Mesendoderm (in vitro differentiated cells): ENCODE measurements around the gene RHCG.
A peak's percentile ranks its signal among the peaks of the same experiment; 100 is the strongest.

ENCODE experiments used
- DNase-seq: peaks from one replicate; pipeline ENCODE4 v3.0.0; 2013
- H2AK5ac ChIP-seq: 2 replicates; pipeline ENCODE4 v1.6.1; 2013; ENCODE audit warnings: low read length, inconsistent platforms
- H2BK120ac ChIP-seq: 2 replicates; pipeline ENCODE4 v1.6.1; 2013; ENCODE audit warnings: low read depth, mild to moderate bottlenecking, low read length, moderate library complexity, mixed read lengths
- H2BK15ac ChIP-seq: replicated peaks from 2 replicates; pipeline ENCODE4 v1.6.1; 2013; ENCODE audit warnings: low read depth, mild to moderate bottlenecking, moderate library complexity
- H2BK5ac ChIP-seq: 2 replicates; pipeline ENCODE4 v1.6.1; 2013; ENCODE audit warnings: low read length, inconsistent platforms
- H3K18ac ChIP-seq: 2 replicates; pipeline ENCODE4 v1.6.1; 2013; ENCODE audit warnings: mild to moderate bottlenecking, low read length, mixed read lengths
- H3K23ac ChIP-seq: one replicate; pipeline ENCODE4 v1.6.1; 2013; ENCODE audit warnings: low read length
- H3K27ac ChIP-seq: 2 replicates; pipeline ENCODE4 v1.5.1; 2013; ENCODE audit warnings: low read depth, mild to moderate bottlenecking, inconsistent platforms, low read length, moderate library complexity
- H3K27me3 ChIP-seq: 2 replicates; pipeline ENCODE4 v1.6.1; 2013; ENCODE audit warnings: low read length, control low read depth, mild to moderate bottlenecking, inconsistent platforms; ENCODE audit not compliant: insufficient read depth, poor library complexity
- H3K36me3 ChIP-seq: 2 replicates; pipeline ENCODE4 v1.6.1; 2013; ENCODE audit warnings: low read length, inconsistent platforms; ENCODE audit not compliant: control insufficient read depth, insufficient read depth
- H3K4ac ChIP-seq: one replicate; pipeline ENCODE4 v1.6.1; 2013; ENCODE audit warnings: low read depth, mild to moderate bottlenecking, low read length, moderate library complexity
- H3K4me1 ChIP-seq: 2 replicates; pipeline ENCODE4 v1.6.1; 2013; ENCODE audit warnings: low read depth, low read length, inconsistent platforms; ENCODE audit not compliant: control insufficient read depth
- H3K4me2 ChIP-seq: 2 replicates; pipeline ENCODE4 v1.6.1; 2013; ENCODE audit warnings: low read length
- H3K4me3 ChIP-seq: 2 replicates; pipeline ENCODE4 v1.5.1; 2013; ENCODE audit warnings: mild to moderate bottlenecking, low read length
- H3K56ac ChIP-seq: one replicate; pipeline ENCODE4 v1.6.1; 2013; ENCODE audit warnings: low read length
- H3K79me1 ChIP-seq: 2 replicates; pipeline ENCODE4 v1.6.1; 2013; ENCODE audit warnings: low read length, inconsistent platforms
- H3K79me2 ChIP-seq: 2 replicates; pipeline ENCODE4 v1.6.1; 2013; ENCODE audit warnings: mild to moderate bottlenecking, low read length; ENCODE audit not compliant: control insufficient read depth, insufficient read depth
- H3K9ac ChIP-seq: 2 replicates; pipeline ENCODE4 v1.6.1; 2013; ENCODE audit warnings: low read length, inconsistent platforms
- H4K5ac ChIP-seq: one replicate; pipeline ENCODE4 v1.6.1; 2013; ENCODE audit warnings: low read length
- H4K8ac ChIP-seq: one replicate; pipeline ENCODE4 v1.6.1; 2013; ENCODE audit warnings: low read depth, mild to moderate bottlenecking, control low read depth, low read length, moderate library complexity
- WGBS: extraction: QIAGEN DNeasy Blood & Tissue Kit; methylation state at CpG from one replicate; pipeline ENCODE4 v1.1.7; 2013; ENCODE audit warnings: low lambda C conversion rate, missing lambda C conversion rate; ENCODE audit not compliant: insufficient coverage; ENCODE audit errors: extremely low coverage; 5-methylcytosine and 5-hydroxymethylcytosine counted together

Gene RHCG

GRCh38 chr15:89430530-89431341 lies 65.6 kb downstream of the RHCG start:
- DNase-seq = peak; percentile 80
- no peaks in the 10 kb centered on the region for H3K27me3 ChIP-seq
- H3K79me1 ChIP-seq = no peaks in the 10 kb centered on the region
- H4K8ac ChIP-seq = no peak overlapping the region
- H3K4ac ChIP-seq = no peak overlapping the region
- no peak overlapping the region for H4K5ac ChIP-seq
- no peaks in the 10 kb centered on the region for H3K79me2 ChIP-seq
- H2BK120ac ChIP-seq = no peak overlapping the region
- H3K4me1 ChIP-seq = no peaks in the 10 kb centered on the region
- no peak overlapping the region for H2BK5ac ChIP-seq
- no peak overlapping the region for H2BK15ac ChIP-seq
- H3K4me2 ChIP-seq = peak overlapping the region; percentile 79
- peak overlapping the region; percentile 83 for H3K56ac ChIP-seq
- H3K18ac ChIP-seq = no peak overlapping the region
- no peak overlapping the region for H3K4me3 ChIP-seq
- H2AK5ac ChIP-seq = no peak overlapping the region
- H3K36me3 ChIP-seq = no peaks in the 10 kb centered on the region
- H3K9ac ChIP-seq = peak overlapping the region; percentile 65
- no peak overlapping the region for H3K23ac ChIP-seq
- no CpG with 5 or more reads among the region's 44 CpGs for WGBS
- H3K27ac ChIP-seq = no peak overlapping the region

DNA sequence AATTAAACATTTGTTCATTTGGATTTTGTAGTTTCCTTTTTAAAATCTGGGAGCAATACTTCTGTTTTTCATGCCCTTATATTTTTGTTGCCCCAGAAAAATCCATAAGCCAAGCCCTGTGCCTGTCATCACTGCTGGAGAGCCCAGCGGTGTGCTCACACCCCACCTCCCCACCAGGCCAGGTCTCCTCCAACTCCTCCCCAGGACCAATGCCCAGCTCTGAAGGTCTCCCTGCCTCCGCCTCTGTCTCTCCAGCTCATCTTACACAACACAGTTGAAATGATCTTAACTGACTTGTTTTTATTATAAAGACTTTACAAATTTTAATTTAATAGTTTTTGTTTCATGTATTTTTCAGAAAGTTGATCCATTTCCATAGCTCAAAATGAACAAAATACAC lies 66.4 kb downstream of the RHCG start:
- Histone ChIP-seq H3K79me2 (no peaks in the 10 kb centered on the region), H2AK5ac (no peak overlapping the region), H3K36me3 (no peaks in the 10 kb centered on the region), H4K5ac (no peak overlapping the region), H3K56ac (no peak overlapping the region), H2BK120ac (no peak overlapping the region), H2BK5ac (no peak overlapping the region), H3K27me3 (no peaks in the 10 kb centered on the region), H3K4me3 (no peak overlapping the region), H2BK15ac (no peak overlapping the region), H3K4me1 (no peaks in the 10 kb centered on the region), H3K18ac (no peak overlapping the region), H3K4ac (no peak overlapping the region), H3K23ac (no peak overlapping the region), H3K9ac (no peak overlapping the region), H3K27ac (no peak overlapping the region), H3K4me2 (no peak overlapping the region), H3K79me1 (no peaks in the 10 kb centered on the region), H4K8ac (no peak overlapping the region)
- DNase-seq = no peak
- WGBS = no CpG with 5 or more reads among the region's 2 CpGs

DNA sequence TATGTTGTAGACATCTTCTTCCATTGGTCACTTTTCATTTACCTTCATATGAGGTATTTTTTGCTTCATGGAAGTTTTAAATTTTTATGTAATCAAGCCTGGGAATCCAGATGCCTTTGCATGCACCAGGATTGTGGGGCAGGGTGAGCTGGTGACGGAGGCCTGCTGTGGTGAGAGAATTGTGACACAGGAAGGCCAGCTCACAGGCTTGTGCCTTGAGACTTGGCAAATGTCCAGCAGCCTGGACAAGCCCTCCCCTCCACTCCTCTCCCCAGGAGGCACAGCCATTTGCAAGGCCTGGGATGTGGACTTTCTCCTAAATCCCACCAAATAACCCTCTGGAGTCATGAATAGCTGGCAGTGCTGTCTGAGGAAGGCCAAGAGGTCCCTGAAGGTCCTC lies 67.4 kb downstream of the RHCG start:
- WGBS = no CpG with 5 or more reads among the region's 1 CpG
- H3K79me2 ChIP-seq = no peaks in the 10 kb centered on the region
- H3K27me3 ChIP-seq = no peaks in the 10 kb centered on the region
- no peak overlapping the region for H2BK120ac ChIP-seq
- no peak overlapping the region for H4K8ac ChIP-seq
- no peaks in the 10 kb centered on the region for H3K4me1 ChIP-seq
- no peaks in the 10 kb centered on the region for H3K79me1 ChIP-seq
- H3K23ac ChIP-seq = no peak overlapping the region
- H3K4me2 ChIP-seq = no peak overlapping the region
- no peak overlapping the region for H2AK5ac ChIP-seq
- no peak overlapping the region for H2BK15ac ChIP-seq
- H3K56ac ChIP-seq = no peak overlapping the region
- DNase-seq = no peak
- H3K18ac ChIP-seq = no peak overlapping the region
- no peak overlapping the region for H3K9ac ChIP-seq
- H3K4ac ChIP-seq = no peak overlapping the region
- H4K5ac ChIP-seq = no peak overlapping the region
- no peak overlapping the region for H2BK5ac ChIP-seq
- no peak overlapping the region for H3K27ac ChIP-seq
- H3K4me3 ChIP-seq = no peak overlapping the region
- H3K36me3 ChIP-seq = no peaks in the 10 kb centered on the region

DNA sequence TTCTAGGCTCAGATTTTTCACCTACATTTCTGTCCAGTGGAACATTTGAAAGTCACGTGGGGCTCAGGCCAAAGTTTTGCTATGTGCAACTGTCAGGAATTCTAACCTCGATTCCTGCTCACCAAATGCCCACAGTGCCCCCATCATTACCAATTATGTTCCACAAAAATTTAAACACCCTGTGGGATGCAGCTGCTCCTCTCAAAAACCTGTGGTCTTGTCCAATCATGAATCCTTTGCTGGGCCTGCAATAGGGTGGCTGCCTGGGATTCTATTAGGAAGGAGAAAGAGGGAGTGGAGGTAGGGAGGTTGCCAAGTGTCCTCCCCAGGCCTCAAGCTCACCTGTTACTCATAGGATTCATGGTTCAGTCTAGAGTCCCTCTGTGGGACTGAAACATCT lies 68.1 kb downstream of the RHCG start:
- H2BK15ac ChIP-seq = no peak overlapping the region
- no peaks in the 10 kb centered on the region for H3K36me3 ChIP-seq
- no peak overlapping the region for H3K27ac ChIP-seq
- no peaks in the 10 kb centered on the region for H3K79me2 ChIP-seq
- H3K79me1 ChIP-seq = no peaks in the 10 kb centered on the region
- no CpG with 5 or more reads among the region's 2 CpGs for WGBS
- H3K56ac ChIP-seq = no peak overlapping the region
- no peak overlapping the region for H2BK5ac ChIP-seq
- no peak overlapping the region for H2BK120ac ChIP-seq
- no peak overlapping the region for H3K9ac ChIP-seq
- H4K5ac ChIP-seq = no peak overlapping the region
- no peaks in the 10 kb centered on the region for H3K27me3 ChIP-seq
- no peak overlapping the region for H3K4me2 ChIP-seq
- H3K4me3 ChIP-seq = no peak overlapping the region
- no peaks in the 10 kb centered on the region for H3K4me1 ChIP-seq
- H2AK5ac ChIP-seq = no peak overlapping the region
- H3K23ac ChIP-seq = no peak overlapping the region
- no peak overlapping the region for H4K8ac ChIP-seq
- H3K4ac ChIP-seq = no peak overlapping the region
- no peak overlapping the region for H3K18ac ChIP-seq
- no peak for DNase-seq

- DNase-seq = no peak
- H3K27ac ChIP-seq = no peak overlapping the region
- no peaks in the 10 kb centered on the region for H3K4me1 ChIP-seq
- WGBS = no CpG with 5 or more reads among the region's 5 CpGs
- H2BK120ac ChIP-seq = no peak overlapping the region
- no peak overlapping the region for H3K4ac ChIP-seq
- H3K23ac ChIP-seq = no peak overlapping the region
- no peak overlapping the region for H4K5ac ChIP-seq
- no peaks in the 10 kb centered on the region for H3K79me2 ChIP-seq
- H3K36me3 ChIP-seq = no peaks in the 10 kb centered on the region
- H3K79me1 ChIP-seq = no peaks in the 10 kb centered on the region
- H2BK5ac ChIP-seq = no peak overlapping the region
- no peaks in the 10 kb centered on the region for H3K27me3 ChIP-seq
- no peak overlapping the region for H3K4me2 ChIP-seq
- no peak overlapping the region for H2BK15ac ChIP-seq
- no peak overlapping the region for H2AK5ac ChIP-seq
- H3K9ac ChIP-seq = no peak overlapping the region
- no peak overlapping the region for H4K8ac ChIP-seq
- H3K56ac ChIP-seq = no peak overlapping the region
- H3K4me3 ChIP-seq = no peak overlapping the region
- no peak overlapping the region for H3K18ac ChIP-seq
These were observed 69.9 kb downstream of the RHCG start for GRCh38 chr15:89426500-89426899.

DNA sequence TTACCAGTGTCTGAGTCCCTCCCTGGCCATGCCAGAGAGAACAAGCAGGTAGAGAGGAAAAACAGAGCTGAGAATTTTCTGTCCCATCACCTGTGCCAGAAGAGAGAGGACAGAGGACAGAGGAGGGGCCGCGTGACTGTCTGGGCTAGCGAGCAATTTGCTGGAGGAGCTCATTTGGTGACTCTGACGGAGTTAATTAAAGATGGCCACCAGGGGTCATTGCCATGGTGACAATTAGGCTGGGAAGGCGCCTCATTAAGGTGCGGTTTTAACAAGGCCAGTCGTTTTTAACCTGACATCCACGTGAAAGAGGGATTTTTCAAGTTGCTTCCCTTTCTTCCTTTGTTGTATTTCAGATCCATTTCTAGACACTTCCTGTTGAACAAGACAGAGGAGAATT lies 72.4 kb downstream of the RHCG start:
- Histone ChIP-seq H2BK120ac (no peak overlapping the region), H3K4me1 (no peaks in the 10 kb centered on the region), H4K5ac (no peak overlapping the region), H3K79me1 (no peaks in the 10 kb centered on the region), H3K36me3 (no peaks in the 10 kb centered on the region), H3K4ac (no peak overlapping the region), H3K56ac (no peak overlapping the region), H3K4me3 (no peak overlapping the region), H3K9ac (no peak overlapping the region), H2BK5ac (no peak overlapping the region), H2AK5ac (no peak overlapping the region), H4K8ac (no peak overlapping the region), H3K27me3 (peaks cover 7% of the 10 kb centered on the region), H3K18ac (no peak overlapping the region), H3K23ac (no peak overlapping the region), H3K27ac (no peak overlapping the region), H3K4me2 (no peak overlapping the region), H3K79me2 (no peaks in the 10 kb centered on the region), H2BK15ac (no peak overlapping the region)
- no CpG with 5 or more reads among the region's 8 CpGs for WGBS
- DNase-seq = no peak
